Pons (tissue), 1 donor: ENCODE results near the gene PCCA.

ENCODE experiments used
- DNase-seq: peaks from one replicate; pipeline ENCODE4 v3.0.0-alpha.2; 2016; ENCODE audit warnings: low spot score

PCCA gene

DNA sequence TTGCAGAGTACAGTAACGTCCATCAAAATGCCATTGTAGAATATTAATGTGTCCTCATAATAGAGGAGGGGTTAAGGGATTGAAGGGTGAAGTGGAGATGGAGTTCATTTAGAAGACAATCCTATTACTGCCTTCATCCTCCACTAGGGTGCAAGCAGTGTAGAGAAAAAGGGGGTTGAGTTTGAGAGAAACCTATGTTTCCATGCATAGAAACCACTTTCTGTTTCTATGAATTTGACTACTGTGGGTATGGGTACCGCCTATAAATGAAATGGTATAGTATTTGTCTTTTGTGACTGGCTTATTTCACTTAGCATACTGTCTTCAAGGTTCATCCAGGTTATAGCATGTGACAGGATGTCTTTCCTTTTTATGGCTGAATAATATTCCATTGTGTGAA lies 343.7 kb downstream of the PCCA start:
- no peak for DNase-seq

DNA sequence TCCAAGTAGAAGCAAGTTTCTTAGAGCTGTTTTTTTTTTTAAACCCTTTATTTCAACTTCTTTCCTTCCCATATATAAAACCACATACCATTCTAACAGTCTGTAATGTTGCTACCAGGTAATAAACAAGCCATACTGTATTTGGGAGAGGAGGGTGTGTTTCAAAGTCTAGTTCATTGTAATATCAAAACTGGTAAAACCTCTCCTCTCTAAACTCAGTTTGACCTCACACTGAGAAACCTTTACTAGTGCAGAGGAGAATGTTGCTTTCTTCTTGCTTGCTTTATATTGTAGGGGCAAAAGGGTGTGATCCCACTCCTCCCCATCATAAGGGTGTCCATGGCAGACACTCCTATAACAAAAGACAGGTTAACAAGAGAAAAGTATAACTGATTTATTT lies 344.6 kb downstream of the PCCA start:
- no peak for DNase-seq

DNA sequence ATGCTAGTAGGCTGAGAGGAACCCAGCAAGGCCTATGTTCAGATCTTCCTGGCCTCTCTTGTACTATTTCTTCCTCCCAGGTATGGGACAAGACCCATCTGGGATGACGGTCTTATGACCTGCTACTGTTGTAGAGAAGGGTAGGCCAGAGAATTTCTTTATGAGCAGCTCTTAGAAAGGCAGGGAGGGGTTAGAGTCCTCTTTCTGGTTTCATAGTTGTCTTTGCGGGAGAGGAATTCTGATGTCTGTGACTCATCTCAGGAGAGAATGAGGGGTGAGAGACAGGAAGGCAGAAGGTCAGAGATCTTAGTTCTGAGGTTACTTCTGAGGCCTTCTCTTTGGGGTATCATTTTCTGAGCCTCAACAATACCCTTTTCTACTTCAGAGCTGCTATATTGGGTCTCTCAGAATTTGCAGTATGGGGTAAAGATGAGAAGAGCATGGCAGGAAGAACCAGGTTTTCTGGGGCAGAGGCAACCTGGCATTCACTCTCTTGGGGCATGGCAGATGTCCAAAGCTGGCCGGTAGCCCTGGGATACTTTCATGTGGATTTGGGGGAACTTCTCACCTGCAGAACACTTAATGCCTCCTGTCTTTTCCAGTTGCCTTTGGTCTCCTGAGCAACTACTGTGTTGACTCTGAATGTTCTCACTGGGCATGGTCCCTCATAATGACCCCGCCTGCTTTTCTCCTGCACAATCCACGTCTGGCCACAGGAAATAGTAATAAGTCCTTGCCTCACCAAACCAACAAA lies 345.3 kb downstream of the PCCA start:
- DNase-seq: no peak

DNA sequence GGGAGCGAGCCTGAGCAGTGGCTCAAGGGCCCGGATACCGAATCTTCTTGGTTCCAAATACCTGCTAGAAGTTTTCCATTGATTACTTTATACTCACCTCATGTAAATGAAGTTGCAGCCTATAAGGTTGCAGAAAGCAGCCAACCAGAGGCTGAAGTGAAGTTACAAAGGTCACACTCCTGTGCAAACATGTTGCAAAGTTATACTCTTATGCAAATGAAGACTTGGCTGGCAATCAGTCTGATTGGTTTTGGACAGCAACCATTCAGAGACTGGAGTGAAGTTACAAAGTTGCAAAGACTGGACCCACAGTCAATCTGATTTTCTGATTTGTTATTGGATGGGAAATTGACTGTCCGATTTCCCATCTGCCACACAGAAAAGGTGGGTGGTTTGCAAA lies 347.2 kb downstream of the PCCA start:
- DNase-seq: no peak

DNA sequence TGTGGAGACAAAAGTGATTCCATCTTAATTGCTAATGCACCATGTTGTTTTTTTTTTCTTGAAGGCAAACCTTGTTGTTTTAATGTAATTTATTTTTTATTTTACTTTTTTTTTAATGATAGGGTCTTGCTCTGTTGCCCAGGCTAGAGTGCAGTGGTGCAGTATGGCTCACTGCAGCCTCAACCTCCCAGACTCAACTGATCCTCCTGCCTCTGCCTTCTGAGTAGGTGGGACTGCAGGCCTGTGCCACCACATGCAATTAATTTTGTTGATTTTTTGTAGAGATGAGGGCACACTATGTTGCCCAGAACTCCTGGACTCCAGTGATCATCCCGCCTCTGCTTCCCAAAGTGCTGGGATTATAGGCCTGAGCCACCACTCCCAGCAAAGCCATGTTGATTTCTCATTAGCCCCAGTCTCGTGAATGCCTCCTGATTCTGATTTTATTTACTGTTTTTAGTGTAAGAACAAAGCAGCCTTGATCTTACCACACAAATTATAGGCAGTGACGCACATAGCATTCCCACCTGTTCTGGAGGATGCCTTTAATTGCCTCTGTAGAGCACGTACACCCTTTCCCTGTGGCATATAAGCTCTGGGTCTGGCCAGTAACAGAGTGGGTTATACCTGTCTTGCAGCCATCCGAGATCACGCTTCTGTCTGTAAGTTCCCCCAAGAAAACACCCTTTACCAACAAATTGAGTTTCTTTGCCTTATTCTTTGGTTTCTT lies 349.3 kb downstream of the PCCA start:
- DNase-seq: no peak

DNA sequence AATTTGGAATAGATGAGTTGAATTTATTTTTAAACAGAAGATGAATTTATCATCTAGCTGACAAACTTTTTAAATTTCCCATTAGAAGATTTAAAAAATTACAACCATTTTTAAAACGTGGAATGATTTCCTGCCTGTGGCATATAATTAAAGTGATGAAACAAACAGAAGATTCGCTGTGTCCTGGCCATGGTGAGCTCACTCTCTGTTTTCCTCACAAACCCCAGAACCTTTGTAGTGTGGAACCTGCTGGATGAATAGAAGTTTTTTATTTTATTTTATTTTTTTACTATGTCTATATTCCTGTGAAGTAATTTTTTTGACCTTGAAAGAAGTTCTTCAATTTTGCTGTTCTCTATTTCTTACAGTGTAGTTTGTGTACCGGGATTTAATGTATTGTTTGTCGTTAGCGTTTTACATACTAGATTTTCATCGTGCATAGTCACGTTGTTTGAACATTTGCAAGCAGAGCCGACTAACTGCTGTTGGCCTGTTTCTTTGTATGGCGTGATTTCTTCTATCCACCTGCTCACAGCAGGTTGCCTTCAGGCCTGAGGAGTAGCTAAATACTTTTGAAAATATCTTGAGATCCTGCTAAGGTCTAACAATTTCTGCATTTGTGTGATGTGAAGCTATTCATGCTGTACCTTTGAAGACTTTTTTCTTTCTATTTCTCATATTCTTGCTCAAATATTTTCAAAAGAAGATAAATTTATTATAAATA lies 350.5 kb downstream of the PCCA start:
- no peak for DNase-seq

DNA sequence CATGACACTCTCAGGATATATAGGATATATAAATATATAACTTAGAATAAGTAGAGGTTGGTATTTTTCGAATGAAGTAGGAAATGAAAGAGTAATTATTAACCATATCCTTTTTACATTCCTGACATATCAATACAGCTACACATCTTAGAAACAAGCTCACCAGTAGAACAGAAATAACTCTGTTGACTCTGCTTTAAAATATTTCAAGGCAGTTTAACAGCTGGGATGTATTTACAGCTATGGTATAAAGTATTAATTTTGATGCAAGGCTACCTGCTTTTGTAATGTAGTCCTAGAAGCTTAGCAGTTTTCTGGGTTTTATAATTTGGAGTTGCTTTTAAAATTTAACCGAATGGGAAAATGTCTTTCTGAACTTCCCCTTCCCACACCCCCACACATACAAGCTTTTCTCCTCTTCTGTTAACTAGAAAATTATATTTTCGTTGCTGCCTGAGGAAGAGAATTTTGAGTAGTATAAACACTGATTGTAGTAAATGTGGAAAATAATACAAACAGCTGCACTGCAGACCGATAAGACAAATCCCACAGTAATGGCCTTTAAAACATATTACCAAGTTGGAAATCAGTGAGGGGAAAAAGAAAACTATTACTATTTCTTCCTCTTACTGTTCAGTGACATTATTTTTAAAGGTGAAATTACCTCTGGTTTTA lies 352.0 kb downstream of the PCCA start:
- DNase-seq: no peak

DNA sequence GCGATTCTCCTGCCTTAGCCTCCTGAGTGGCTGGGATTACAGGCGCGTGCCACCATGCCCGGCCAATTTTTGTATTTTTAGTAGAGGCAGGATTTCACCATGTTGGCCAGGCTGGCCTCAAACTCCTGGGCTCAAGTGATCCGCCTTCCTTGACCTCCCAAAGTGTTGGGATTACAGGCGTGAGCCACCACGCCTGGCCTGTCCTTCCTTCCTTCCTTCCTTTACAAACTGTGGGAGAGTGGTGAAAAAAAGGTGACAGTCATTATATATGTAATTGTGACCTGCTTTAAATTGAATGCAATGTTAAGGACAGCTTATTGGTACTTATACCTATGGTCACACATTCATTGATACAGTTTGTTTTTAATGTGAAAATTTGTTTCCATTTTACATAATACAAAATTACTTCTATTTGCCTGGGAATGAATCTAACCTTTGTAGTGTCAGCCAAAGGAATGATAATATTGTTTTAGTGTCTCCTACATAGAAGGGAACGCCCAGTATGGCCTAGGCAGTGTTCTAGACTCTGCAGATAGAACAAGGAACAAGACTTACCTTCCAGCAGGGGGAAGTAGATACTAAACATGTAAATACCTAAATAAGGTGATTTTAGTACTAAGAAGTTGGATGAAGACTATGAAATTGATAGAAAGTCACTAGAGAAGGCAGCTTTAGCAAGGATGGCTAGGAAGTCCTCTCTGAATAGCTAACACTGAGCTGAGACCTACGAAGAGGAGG lies 353.4 kb downstream of the PCCA start:
- no peak for DNase-seq

DNA sequence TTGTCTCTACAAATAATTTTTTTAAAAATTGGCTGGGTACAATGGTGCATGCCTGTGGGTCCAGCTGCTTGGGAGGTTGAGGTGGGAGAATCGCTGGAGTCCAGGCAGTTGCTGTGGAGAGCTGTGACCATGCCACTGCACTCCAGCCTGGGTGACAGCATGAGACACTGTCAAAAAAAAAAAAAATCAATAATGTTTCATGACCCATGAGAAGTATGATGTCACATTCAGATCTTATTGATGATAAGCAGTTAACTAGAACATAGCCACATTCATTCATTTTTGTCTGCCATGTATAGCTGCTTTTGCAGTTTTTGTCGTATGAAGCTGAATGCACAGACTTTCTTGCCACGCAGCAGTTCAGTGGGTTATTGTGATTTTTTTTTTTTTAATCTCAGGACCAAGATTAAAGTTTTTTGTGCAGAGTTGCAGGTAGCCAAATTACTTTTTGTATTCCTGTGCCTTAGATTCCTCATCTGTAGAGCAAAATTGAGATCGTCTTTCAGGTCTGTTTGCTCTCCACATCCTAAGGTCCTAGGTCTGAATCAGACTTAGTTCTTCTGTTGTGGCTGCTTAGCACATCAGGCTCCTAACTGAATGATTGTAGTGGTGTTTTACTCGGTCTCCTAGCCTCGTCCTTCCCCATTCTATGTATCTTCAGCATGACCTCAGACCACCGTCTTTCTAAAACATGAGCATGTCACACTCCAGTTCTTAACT lies 354.5 kb downstream of the PCCA start:
- no peak for DNase-seq

DNA sequence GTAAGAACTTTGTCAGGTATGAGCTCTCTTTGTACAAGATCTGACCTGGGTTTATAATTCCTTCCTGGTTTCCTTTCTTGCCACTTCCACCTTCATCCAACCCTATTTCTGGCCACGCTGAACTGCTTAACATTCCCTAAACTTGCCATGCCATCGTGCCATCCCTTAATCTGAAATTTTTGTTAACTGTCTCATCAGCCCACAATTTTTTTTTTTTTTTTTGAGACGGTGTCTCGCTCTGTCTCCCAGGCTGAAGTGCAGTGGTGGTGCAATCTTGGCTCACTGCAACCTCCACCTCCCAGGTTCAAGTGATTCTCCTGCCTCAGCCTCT lies 355.1 kb downstream of the PCCA start:
- no peak for DNase-seq

DNA sequence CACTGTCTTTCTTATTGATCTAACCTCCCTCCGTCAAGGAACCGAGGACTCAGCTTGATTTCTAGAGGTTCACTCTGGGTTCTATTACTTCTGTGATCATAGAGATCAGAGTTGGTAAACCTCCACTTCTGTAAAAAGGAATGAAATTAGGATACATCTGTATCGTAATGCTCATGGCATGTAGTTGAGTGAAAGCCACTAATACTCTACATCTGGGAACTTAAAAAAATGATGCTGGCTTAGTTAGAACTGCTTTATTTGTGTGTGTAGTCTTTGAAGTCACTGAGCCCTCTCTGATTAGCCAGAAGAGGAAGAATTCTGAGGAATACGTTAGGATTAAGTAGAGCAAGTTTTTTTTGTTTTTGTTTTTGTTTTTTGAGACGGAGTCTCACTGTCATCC lies 358.9 kb downstream of the PCCA start:
- DNase-seq: no peak

DNA sequence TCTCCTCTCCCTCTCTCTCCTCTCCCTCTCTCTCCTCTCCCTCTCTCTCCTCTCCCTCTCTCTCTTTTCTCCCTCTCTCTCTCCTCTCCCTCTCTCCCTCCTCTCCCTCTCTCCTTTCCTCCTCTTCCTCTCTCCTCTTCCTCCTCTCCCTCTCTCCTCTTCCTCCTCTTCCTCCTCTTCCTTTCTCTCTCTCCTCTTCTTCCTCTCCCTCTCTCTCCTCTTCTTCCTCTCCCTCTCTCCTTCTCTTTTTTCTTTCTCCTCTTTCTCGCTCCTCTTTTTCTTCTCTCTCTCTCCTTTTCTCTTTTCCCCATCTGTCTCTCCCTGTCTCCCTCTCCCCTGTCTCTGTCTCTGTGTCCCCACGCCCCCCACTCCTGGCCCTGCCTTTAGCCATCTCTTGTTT lies 363.0 kb downstream of the PCCA start:
- no peak for DNase-seq

DNA sequence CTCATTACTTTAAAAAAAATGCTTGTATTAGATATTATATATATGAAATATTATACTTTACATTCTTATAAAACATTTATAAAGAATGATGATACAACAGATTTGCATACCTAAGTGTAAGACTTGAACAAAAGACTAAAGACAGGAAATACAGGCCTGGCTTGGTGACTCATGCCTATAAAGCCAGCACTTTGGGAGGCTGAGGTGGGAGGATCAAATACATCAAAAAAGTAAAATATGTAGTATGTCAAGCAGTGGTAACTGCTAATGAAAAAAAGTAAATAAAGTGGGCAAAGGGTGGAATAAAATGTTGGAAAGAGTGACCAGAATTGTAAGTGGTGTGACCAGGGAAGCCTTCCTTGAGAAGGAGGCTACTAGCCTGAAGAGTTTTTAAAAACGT lies 366.0 kb downstream of the PCCA start:
- no peak for DNase-seq

DNA sequence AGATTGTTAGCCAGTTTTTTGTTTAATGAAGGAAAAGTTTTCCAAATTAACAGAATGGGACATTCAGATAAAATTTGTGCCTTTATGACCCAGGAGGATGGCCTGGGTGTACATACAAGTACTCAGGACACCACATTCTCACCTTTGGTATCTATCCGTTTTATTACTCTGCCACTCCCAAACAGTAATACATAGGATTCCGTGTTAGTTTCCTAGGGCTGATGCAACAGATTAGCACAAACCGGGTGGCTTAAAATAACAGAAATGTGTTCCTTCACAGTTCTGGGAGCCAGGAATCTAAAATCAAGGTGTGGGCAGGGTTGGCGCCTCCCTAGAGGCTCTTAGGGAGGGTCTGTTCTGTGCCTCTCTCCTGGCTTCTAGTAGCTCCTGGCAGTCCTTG lies 369.8 kb downstream of the PCCA start:
- DNase-seq: no peak

DNA sequence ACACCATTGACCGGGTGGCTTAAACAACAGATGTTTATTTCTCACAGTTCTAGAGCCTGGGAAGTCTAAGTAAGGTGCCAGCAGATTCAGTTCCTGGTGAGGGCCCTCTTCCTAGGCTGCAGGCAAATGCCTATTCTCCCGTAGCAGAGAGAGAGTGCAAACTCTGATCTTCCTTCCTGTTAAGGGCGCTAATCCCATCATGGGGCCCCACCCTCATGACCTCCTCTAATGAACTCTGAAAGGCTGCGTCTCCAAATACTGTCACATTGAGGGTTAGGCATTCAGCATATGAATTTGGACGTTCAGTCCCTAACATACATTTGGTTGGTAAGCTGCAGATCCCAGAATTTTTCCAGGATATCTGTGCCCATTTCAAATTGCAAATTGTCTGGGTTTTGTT lies 370.9 kb downstream of the PCCA start:
- no peak for DNase-seq

DNA sequence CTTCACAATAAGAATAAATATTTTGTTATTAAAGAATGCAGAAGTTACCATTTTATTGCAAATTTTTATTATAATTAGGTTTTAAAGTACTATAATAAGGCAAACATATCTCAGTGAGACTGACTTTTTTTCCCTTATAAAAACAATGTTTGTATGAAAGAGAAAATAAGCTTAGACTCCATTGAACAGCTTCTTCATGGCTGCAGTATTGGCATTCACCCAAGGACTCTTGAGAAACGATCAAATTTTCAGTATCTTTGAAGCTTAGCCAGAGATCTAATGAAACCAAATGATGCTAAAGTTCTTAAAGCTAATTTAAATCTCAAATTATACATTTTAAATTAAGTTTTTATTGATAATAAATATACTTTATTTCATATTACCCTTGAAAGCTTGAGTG lies 371.4 kb downstream of the PCCA start:
- no peak for DNase-seq

DNA sequence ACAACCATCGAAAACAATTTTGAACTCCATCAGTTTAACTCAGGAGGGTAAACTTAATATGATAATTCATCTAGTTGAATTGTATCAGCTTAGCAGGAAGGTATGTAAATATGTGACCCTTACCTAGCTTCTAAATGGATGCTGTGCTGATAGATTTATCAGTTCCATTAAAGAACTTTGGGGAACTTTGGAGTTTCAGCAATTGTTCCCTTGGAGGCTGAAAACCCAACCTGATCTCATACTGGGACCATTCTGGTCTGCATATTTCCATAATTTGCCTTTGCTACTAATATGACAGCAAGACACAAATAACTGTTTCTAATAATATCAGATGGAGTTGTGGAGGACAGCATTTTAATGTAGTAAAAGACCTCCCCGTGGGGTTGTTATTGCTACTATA lies 371.9 kb downstream of the PCCA start:
- no peak for DNase-seq

DNA sequence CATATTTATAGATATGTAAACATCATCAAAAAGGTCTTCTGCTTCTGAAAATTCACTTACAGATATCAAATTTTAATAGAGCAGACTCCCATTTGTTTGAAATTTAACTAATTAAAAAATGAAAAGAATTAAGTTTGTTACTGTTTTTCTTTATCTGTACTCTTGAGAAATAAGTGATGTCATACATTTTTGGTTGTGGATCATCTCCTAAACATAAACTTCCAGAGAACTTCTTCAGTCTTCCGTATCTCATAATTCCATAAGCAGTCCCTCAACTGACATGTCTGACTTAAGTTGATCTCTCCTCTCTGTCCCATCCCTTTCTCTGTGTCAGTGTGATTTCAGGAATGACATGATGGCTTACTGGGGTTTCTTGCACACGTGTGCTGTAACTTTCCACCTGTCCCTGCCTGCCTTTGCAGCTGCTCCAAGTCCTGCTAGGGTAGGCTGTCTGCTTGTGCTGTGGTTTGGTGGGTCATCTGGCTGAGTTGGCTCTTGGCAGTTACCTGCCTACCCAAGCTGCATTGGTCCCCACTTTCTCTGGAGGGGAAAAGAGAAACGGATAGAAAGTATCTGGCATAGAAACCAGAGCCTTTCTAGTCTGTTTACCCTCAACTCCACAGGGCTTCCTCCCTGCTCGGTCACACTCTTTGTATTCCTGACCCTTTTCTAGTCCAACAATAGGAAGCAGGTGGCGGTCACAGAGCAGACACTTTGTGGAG lies 372.6 kb downstream of the PCCA start:
- DNase-seq: no peak

DNA sequence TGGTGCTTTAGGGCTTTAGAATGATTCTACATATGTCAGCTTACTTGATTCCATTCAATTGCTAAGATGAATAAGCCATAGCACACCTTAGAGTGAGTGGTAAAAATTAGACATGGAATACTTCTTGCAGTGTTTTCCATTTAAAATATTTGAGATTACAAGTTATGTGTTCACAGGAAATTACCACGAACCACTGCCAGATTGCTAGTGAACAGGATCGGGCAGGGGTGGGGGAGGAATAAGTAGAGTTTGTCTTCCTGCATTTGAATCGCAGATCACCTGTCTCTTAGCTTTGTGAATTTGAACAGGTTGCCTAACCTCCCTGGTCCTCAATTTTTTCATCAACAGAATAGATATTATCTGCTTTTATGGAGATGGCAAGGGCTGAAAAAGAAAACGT lies 375.1 kb downstream of the PCCA start:
- DNase-seq: no peak

DNA sequence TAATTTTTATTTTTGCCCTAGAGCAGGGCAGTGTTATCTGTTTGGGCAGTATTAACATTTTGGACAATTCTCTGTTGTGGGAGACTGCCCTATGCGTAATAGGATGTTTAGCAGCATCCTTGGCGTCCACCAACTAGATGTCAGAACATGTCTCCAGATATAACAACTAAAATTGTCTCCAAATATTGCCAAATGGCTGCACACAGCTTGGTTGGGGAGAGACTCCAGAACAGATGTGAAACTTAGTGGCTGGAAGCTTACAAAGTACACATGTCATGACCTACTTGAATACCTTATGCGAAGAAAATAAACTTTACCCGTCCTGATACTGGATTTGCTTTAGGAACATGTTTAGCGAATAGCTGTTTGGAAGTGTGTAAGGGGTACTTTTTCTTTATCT lies 376.7 kb downstream of the PCCA start:
- DNase-seq: no peak
